HG02938 (cell line): Measurements from ENCODE around the gene GREB1.

ENCODE experiments used
- ATAC-seq: cut with Tn5 transposase; IDR thresholded peaks from one replicate; pipeline ENCODE4 v1.9.1; 2021; ENCODE audit warnings: mild to moderate bottlenecking, moderate library complexity; ENCODE audit not compliant: unreplicated experiment

Gene GREB1

DNA sequence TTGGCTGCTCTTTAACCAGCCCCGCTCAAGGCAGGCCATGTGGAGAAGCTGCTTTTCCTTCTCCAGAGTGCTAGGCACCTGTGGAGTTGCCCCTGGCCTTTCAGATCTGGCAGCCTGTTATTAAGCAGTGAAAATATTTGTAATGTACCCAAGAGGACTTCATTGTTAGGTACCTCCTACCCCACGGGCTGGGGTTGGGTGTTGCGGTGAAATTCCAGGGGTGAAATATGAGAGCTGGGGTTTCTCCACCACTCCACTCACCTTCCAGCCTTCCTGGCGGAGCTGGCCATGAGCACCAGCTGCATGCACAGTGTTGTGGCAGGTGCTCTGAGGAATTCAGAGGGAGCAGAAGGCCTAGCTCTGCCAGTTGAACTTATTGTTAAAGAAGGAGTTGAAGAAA is 97.0 kb downstream of the GREB1 start:
- ATAC-seq = no peak

- no peak for ATAC-seq
Measured at GRCh38 chr2:11631462-11631861, 97.6 kb downstream of the GREB1 start.

GRCh38 chr2:11633923-11634478 is 100.2 kb downstream of the GREB1 start:
- ATAC-seq = no peak

- ATAC-seq = no peak
Measured at GRCh38 chr2:11634584-11634983, 100.7 kb downstream of the GREB1 start.

DNA sequence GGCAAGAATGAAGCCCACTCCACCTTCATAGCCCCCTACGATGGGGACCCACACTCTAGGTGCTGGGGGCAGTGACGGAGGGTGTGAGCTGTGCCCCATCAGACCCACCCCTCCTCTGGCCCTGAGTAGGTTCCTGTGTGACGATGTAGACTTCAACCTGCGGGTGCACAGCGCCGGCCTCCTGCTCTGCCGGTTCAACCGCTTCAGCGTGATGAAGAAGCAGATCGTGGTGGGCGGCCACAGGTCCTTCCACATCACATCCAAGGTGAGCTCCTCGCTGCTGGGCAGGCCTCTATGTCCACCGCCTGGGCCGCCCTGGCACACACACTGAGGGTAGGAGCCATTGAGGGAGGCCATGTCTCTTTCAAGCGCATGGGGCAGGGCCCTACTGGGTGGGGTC is 101.3 kb downstream of the GREB1 start:
- no peak for ATAC-seq

GRCh38 chr2:11636593-11637295 is 102.9 kb downstream of the GREB1 start:
- no peak for ATAC-seq

GRCh38 chr2:11637546-11637945 is 103.7 kb downstream of the GREB1 start:
- no peak for ATAC-seq

GRCh38 chr2:11639503-11639902 is 105.7 kb downstream of the GREB1 start:
- no peak for ATAC-seq

GRCh38 chr2:11640132-11640531 is 106.3 kb downstream of the GREB1 start:
- no peak for ATAC-seq

- ATAC-seq = no peak
Measured at GRCh38 chr2:11642972-11643371, 109.1 kb downstream of the GREB1 start.

DNA sequence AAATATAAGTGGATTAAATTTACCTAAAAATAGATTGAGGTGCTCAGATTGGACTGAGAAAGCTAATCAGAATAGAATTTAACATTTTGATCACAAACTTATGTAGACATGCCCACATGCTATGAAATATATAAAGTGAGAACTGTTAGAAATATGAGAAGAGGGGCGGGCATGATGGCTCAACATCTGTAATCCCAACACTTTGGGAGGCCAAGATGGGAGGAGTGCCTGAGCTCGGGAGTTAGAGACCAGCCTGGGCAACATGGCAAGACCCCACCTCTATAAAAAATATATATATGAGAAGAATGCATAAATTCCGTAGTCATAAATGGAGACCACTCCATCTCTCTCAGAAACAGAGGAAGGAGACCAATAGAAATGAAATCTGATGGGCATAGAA is 110.4 kb downstream of the GREB1 start:
- ATAC-seq = no peak

DNA sequence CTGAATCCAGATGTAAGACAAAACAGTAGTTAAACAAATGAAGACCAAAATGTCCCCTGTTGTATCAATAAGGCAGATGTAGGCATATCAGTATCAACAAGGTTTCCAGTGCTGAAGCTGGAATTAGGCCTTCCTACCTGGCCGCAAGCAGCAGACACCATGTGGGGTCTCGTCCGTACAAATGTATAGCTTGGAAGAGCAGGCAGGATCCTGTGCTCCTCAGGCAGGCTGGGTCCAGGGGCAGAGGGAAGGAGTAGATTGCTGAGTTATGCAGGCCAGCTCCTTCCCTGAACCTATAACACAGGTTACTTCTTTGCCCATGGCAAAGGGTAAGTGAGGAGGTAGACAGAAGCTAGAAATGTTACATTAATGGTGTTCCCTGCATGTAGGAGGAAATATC is 112.7 kb downstream of the GREB1 start:
- no peak for ATAC-seq

DNA sequence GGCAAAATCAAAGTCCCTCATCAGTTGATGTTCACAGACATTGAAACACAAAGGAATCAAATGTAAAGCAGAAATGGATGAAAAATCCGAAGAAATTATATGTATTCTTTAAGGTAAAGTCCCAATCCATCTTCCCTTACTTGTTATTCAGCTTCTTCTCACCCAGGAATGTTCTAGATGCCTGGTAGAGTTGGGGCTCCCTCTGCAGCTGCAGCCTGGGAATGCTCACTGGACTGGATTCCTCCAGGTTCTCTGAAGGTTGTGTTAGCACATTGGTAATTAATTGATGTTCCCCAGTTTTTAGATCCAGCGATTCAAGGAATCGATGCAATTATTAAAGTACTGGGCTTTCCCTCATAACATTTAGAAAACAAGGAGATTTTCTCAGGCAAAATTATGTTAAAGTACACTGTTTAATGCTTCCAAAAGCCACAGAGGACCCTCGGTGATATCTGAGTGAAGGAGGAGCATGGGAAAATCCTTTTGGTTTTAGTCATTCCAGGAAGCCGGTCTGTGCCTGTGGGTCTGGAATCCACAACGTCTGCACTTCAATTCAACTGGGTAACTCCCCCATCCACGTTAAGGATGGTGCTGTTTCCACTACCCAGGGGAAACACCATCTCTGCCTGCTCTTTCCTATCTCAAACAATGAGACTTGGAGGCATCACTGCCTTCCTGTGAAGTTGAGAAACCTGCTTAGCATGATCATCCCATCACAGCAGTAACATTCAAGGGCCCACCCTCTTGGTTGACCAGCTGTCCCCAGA is 114.2 kb downstream of the GREB1 start:
- ATAC-seq = no peak

- ATAC-seq = no peak
Measured at GRCh38 chr2:11649093-11649492, 115.2 kb downstream of the GREB1 start.

DNA sequence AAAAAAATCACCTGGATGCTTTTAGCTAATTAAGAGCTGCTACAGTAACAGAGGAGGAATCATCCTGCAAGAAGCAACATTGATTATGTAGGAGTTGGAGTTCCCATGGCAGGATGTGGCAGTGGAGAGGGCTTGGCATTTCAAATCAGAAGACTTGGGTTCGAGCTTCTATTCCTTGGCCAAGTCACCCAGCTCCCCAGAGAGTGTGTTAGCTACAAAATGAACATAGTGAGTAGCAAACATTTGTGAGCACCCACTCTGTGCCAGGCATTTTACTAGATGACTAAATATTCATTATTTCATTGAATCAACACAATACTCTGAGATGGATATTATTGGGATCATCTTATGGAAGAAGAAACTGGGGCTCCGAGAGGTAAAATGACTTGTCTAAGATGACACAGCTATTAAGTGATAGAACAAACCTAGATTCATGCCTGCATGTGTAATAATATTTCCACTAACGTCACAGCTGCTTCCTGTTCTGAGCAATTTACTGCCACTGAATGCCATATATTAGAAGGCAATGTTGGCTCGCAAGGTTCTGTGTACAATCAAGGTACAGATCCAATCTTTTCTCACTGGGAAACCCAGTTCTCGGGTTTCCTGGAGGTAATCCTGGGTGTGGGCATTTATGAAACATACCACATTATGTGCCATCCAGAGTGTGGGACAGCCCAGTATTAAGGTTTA is 118.2 kb downstream of the GREB1 start:
- ATAC-seq = no peak

DNA sequence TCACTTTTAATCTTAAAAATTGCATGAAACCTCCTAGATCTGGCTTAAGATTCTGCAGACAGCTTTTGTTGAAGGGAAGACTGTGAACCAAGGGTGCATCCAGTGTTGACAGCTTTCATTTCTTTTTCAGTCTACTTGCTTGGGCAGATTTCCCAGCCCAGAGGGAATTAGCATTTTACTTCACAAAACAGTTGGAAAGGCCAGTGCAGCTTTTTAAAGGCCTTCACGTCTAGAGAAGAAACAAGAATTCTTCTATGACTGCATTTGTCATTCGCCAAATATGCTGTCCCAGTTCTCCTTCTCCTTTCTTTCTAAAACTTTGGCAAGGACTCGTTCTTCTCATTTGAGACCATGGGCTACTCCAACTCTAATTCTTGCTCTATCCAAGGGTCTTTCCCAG is 118.7 kb downstream of the GREB1 start:
- ATAC-seq = no peak

DNA sequence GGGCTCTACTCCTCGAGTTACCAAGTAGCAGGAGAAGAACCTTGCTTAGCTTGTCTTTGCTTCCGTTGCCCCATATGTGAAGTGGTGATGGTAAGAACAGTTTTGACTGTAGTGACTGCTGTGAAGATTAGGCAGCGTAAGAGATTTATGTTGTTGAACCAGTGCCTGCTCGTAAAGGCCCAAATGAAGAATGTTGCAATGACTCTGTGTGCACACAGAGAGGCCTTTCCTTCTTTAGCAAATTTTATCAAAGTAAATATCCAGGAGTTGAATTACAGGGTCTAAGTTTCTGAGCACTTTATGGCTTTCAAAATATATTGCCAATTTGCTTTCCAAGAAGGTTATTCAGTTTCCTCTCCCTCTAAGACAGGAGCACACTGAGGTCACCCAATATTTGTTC is 121.7 kb downstream of the GREB1 start:
- ATAC-seq = no peak

DNA sequence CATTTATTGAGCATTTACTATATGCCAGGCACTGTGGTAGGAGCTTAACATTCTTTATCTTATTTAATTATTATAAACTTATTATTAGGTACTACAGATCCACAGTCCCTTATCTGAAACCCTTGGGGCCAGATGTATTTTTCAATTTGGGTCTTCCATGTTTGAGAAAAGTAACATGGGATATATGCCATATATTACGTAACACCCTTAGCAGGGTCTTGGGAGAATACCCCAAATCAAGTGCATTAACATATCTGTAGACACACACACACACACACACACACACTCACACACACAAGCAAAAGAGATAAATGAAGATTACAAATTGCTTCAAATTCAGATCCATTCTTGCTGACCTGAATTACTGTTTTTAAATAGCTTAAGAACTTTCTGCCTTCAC is 122.4 kb downstream of the GREB1 start:
- no peak for ATAC-seq

DNA sequence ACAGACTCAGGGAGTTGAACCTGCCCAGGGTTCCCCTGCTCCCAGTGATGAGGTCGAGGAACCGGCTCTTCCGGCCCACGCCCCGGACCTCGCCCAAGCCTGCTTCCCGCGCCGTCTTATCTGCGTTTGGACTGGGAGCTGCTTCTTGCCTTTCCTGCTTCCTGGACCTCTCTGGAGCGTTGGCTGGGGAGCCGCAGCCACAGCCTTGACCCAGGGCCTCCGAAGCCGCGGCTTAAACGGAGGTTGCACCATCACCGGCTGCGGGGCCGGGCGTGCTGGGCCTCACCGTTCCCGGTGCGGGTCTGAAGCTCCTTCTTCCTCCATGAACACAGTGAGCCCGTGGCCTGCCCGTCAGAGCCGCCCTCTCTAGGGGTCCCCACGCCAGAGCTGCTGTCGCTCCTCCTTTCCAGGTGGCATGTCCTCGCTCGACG is 122.8 kb downstream of the GREB1 start:
- ATAC-seq = no peak

DNA sequence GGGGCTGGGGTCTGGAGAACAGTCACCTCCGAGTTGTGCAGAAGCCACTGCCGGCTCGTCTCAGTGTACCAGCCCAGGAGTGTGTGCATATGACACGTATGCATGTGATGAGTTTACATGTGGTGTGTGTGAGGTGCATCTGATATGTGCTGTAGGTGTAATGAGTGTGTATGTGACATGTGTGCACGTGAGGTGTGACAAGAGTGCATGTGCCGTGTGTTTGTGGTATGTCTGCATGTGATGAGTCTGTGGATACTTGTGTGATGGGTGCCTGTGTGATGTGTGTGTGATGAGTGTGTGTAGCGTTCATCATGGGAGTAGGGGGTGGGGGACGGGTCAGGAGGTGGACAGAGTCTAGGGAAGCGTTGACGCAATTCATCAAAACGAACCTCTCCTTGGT is 123.3 kb downstream of the GREB1 start:
- no peak for ATAC-seq

- no peak for ATAC-seq
Measured at GRCh38 chr2:11657646-11658045, 123.8 kb downstream of the GREB1 start.
